CD4-positive, alpha-beta T cell treated with Interleukin-1 beta for 1 hour (primary cell): ENCODE data around the gene NT5C1A.
A peak's percentile ranks its signal among the peaks of the same experiment; 100 is the strongest.

Experiments
- DNase-seq, 2 donors: peaks; one replicate each; pipeline ENCODE4 v3.0.0-alpha.2; 2020 to 2022

Gene NT5C1A

DNA sequence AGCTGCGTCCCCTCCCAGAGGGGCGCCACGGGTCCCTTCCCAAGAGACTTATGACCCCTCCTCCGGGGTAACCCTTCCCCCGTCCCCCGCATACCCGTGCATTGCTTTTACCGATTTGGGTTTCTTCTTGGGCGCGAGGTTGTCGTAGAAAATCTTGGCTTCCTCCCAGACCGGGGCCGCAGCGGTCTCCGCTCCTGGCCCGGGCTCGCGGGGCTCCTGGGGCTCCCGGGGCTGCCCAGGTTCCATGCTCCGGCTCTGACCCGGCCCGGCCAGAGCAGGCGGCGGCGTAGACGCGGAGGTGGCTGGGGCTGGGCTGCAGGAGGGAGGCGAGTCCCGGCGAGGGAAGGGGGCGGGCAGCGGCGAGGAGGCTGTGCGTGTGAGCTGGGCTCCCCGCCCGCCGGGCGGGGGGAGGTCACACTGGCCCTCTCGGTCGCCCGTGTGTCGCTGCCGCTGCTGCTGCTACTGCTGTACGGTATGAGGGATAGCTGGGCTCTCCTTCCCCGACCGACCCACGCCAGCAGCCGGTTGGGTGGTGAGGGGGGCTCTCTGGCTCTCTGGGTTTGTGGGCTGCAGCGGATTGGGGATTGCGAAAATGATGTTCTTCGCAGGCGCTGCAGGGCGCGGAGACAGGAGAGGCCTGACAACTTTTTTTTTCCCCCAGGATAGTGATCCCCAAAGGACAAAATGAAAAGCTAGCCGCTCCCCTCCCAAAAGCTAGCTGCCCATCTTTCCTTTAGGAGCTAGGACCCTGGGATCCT lies at the start of gene NT5C1A:
Gene NT5C1A (minus strand): TSS at position 315 of the 758 bp plus-strand sequence. CDS start 69 bp downstream, at position 246.
- DNase-seq, result no peak

DNA sequence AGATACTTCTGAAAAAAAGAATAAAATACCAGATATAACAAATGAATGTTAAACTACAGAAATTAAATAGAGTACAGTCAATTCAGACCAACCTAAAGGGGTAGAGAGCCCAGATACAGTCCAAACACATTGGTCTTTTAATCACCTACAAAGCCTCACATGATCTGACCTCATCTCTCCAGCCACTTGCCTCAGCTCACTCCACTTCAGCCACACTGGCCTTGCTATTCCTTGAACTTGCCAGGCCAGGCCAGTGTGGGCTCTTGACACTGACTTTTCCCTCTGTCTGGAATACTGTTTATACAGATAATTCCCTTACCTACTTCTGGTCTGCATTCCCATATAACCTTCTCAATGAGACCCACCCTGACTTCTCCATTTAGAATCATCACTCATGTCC lies 49.8 kb upstream of the NT5C1A start:
- DNase-seq, result no peak

DNA sequence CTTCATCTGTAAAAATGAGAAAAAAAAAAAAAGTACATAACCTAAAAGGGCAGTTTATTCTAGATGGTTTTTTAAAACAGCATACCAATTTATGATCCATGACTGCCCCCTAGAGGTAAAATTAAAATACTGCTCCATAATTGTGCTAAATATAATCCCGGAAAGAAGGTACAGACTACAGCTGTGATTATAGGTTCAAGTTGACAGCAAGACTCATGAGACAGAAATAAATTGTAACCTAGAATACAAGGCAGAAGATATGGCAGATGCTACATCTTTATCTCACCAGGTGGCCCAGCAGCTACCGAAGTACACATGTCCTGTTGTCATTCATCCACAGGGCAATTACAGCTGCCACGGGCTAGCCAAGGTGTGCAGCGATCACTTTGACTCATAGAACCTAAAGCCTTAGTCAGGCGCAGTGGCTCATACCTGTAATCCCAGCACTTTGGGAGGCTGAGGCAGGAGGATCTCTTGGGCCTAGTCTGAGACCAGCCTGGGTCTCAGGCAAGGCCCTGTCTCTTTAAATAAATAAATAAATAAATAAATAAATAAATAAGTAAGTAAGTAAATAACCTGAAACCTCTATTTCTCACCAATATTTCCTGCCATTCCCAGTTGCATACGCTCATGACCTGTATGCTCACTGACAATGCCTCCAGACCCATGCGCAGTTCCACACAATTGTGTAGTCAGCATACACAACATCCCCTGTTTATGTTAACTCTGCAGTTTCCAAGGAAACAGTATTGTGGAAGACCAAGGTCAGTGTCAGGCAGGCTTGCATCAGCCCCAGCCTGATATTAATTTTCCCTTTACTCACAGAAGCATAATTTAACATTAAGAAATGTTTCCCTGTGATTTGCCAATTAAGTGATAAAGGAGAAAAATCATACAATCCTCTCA lies 48.4 kb upstream of the NT5C1A start:
- peak in 1 of 2 donors; percentile 80 for DNase-seq

DNA sequence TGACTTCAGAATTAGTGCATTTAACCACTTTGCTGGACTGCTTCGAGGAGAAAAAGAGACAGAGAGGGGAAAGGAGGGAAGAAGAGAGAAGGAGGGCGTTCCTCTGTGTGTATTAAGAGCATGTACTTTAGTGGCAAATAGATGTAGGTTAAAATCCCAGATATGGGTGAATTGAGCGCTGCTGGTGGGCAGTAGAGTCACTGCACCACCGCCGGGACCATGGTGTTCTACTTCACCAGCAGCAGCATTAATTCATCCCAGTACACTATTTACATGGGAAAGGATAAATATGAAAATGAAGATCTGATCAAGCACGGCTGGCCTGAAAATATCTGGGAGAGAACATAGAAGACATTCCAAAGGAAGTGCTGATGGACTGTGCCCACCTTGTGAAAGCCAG lies 45.9 kb upstream of the NT5C1A start:
- no peak for DNase-seq

DNA sequence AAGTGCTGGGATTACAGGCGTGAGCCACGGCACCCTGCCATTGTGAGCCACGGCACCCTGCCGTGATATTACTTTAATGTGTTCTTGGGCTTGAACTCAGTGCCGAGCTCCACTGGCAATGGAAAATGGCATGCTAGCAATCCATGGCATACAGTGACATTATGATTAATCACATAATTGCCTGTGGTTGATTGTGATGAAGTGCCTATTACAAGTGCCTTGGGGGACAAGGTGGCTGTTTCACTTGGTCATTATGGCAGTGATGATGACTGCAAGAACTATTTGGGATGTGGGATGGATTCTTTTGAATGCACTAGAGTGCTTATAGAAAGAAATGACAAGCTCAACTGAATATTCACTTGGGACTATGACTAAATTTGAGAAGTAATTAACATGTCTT lies 41.6 kb upstream of the NT5C1A start:
- no peak for DNase-seq

DNA sequence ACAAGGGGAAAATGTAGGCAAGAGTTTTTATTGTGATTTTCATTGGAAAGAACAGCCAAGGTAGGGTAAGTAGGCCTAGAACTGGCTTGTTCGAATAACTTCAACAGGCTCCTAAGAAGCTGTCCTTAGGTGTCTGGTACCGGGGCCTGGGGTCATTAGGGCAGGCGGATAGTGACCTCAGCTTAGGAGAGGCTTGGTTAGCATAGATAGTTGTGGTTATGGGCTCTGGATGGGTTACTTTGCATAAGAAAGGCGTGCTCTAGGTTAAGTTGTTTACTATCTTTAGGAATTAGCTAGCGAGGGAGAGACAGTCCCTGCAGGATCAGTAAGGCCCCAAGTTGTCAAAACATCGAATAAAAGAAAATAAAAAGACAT lies 40.0 kb upstream of the NT5C1A start:
- no peak for DNase-seq

DNA sequence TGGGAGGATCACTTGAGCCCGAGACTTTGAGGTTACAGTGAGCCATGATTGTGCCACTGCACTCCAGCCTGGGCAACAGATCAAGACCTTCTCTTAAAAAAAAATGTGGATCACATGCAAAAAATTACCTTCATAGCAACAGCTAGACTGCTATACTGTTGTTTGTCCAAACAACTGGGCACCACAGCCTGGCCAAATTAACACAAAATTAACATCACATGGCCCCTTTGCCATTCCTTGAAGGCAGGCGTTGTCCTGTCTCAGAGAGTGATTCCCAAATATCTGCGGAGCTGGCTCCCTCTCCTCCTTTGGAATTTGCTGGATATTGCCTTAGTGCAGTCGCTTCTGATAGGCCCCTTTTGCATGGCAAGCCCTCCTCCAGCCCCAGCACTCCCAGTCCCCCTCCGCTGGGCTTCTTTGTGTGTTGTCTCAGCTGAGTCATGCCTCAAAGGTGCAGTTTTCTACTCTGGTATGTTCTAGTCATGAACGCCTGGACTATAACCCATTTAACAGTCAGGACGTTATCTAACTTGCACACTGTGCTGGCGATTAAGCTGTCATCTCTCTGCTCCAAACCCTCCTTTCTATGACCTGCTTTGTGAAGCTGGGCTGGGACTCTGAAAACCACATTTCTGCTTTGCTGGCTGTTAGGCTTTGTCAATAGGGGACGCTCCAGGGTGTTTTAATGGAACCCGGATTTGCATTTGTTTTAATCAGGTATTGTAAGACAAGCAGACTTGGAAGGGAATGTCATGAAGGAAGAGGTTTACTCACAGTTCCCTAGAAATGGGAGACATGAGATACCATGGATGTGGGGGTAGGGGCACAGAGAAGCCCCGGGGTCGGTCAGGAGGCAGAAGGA lies 39.4 kb upstream of the NT5C1A start:
- DNase-seq, result no peak

DNA sequence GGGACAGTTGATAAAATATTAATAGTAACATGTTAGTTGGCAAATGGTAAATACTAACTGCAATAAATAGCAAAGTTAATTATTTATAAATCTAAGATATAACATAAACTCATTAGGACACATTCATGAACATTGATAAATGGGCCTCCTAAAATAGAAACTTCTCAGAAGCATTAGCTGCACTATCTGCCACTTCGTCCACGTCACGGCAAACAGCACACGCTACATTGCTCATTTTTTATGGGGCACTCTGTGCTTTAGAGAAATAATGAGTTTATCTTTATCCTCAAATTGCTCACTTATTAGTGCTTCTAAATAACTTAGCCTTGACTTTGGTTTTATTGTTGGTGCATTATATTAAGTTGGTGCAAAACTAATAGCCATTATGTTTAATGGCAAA lies 35.6 kb upstream of the NT5C1A start:
- DNase-seq, result no peak

DNA sequence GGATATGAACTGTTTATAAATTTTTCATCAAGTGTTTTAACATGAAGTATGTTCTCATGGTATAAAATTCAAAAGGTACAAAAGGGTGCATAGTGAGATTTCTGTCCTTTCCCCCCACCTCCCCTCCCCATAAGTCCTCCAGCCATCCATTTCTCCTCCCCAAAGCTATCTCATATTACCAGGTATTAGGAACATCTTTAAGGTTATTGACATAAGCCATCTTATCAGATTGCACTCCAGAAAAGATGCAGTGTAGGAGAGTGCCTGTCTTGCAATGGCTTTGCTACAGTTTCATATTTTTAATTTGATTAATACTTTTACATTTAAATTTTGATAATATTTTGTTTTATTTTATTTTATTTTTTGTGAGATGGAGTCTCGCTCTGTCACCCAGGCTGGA lies 32.9 kb upstream of the NT5C1A start:
- no peak for DNase-seq

DNA sequence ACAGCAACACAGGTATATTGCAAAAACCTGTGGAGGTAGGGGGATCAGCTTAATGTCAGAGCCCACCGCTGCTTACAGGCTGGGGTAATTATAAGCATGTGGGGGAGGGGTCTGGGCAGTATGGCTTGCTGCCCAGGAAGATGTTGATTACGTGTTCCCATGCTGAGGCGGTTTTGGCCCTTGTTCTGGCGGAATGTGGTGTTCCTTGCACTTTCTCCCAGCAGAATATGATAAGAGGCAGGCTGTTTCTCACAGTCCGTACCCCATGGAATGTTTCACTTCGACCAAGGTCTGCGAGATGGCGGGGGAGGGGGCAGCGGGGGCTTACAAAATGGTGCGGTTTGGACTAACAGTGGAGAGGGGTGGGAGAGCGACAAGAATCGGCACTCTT lies 29.1 kb upstream of the NT5C1A start:
- no peak for DNase-seq

DNA sequence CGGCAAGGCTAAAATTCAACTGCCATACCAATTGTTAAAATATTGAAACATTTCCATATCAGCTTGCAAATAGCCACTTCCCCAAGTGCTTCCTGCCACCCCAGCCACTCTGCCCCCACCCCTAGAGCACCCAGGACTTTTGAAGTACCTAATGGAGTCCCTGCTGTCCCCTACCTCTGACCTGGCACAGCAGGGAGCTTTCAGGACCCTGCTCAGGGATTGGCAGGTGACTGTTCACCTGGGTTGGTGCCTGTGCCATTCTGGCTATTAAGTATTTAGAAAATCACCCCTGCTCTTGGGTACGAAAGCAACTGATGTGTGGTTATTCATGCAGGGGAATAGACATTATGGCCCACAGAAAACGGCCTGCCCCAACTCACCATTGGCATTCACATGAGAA lies 28.4 kb upstream of the NT5C1A start:
- DNase-seq, result no peak

DNA sequence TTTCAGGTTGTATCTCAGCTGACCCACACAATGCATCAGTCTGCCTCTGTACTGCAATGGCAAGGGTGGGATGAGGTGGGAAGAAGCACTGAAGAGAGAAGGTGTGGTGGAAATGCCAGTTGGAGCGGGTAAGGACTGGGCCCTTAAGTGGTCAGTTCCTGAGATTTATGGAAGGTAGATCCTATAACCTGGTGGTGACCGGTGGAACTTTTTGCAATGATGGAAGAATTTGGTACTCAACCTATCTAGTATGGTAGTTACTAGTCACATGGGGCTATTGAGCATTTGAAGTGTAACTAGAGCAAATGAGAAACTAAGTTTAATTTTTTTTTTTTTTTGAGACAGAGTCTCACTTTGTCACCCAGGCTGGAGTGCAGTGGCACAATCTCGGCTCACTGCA lies 27.5 kb upstream of the NT5C1A start:
- no peak for DNase-seq

DNA sequence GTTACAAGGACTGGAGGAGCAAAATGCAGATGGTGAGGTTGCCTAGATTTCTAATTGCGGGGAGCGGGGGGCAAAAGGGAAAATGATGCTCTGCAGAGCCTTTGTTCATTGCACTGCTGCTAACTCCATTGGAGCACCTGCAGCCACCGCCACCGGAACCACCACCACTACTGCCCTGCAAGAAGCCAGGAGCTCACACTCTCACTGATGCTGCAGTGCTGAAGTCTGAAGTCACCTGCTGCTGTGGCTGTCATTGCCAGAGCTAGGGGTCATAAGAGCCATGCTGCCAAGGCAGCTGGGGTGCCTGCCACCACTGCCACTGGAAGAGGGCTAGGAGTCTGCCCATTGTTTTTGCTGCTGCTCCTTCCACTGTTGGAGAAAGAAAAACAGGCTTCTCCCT lies 26.7 kb upstream of the NT5C1A start:
- DNase-seq, result no peak

DNA sequence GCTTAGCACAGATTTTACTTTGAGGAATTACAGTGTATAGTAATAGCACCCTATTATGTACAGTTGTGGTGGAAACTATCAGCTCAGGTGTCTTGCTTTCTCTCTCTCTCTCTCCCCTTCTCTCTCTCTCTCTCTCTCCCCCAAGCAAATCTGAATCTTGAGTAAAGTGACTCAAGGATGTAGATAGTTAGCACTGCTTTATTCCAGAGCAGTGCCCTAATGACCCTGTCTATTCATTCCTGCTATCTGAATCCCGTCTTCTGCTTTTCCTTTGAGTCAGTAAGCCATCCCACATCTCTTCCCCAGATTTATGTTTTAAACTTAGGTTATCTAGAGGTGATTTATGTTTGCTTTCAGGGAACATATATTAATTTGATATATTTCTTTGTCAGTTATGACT lies 24.5 kb upstream of the NT5C1A start:
- no peak for DNase-seq

DNA sequence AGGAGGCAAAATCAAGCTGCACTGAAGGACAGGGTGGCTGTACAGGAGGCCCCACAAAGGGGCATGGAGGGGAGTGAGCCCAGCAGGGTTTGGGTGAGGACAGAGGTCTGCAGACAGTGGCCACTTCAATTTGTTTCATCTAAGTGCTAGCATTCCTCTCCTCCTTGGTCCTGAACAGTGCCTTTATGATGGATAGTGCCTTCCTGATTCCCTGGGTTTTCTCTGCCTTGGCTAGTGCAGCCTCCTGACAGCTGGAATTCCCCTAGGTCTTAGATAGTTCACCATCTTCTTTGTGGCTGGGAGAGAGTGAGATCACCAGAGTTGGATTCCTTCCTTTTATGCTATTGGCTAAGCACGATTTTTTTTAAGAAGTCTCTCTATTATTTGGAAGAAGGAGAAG lies 23.1 kb upstream of the NT5C1A start:
- DNase-seq, result no peak

DNA sequence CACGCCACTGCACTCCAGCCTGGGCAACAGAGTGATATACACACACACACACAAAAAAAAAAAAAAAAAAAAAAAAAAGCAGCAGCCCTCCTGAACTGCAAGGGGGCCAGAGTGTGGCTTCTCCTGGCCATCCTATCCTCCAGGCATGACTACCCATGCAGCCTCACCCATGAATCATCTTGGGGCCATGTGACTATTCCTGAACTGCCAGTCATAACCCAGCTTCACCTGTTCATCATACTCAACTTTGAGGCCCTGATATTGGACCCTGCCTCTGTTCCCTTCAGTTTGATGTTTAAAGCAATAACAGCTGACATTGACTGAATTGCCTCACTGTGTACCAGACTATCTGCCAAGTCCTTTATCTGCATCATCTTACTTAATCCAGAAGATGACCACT lies 22.1 kb upstream of the NT5C1A start:
- DNase-seq, result no peak

DNA sequence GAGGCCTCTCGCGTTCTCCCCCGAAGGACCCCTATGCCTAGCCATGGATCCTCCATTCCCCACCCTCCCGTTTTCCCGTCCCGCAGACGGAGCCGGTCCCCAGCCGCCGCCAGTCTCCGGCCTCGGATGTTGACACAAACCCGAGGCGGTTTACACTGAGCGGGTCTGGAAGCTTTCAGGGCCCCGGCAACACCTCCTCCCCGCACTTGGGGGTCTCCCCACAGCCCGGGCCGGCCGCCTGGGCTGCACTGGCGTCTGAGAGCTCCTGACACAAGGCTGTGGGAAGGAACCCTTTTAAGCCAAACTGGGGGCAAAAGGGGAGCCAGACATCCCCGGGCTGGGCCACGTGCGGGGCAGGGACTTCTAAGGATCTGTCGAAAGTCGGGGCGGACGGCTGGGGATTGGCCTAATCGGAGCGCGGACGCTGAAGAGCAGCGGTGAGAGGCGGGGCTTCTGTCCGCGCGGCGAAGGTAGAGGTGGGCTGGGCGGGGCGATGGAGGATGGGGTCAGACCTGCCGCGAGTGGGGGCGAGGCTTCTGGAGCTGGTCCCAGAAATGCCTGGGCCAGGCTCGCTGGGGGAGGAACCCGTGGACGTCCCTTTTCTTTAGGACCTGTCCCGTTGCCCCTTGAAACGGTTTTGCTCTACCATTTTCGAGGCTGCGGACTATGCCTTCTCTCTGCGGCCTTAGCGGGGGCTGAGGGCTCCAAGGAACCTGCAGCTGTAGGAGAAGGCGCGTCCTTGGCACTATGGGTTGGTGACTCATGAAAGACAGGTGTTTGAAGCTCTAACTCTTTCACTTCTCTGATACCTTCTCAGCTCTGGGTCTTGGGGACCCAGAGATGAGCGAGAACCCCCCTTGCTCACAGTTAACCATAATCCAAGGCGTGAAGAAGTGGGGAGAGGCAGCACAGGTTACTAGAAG lies 20.5 kb upstream of the NT5C1A start:
- DNase-seq, result peak; percentile 35 to 52

DNA sequence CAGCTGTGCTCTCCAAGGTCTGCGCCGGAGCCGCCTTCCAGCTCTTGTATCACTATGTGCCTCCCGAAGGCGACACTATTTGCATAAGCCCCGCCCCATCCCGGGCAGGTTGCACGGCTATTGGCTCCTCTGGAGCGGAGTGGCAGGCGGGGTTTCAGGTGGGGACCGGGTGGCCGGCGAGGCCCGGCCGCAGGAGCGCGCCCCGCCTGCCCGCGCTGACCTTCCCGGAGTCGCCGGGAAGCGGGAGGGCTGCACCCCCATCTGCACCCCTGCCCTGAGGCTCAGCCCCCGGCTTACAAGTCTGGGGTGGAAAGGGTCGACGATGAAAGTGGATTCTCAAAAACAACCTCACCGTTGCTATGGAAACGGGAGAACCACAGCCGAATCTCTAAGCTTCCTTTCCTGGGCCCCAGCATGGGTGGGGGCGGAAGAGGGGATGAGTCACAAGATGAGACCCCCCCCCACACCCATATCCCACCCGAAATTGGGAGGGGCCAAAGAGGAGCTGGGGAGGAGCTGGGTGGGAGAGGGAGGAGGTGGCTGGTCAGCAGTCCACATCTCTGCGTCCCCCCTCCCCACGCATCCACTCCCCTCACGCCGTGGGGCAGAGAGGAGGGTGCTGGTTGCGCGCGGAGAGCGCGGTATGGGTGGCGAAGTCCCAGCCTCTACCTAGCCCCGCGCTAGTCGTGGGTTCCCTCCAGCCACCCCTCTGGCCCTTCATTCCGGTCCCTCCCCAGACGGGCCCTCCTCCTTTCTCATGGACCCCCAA lies 19.7 kb upstream of the NT5C1A start, which contains the start of gene HPCAL4:
Gene HPCAL4 (minus strand): TSS at position 51 of the 769 bp plus-strand sequence. CDS start 6,830 bp downstream, outside the sequence.
- DNase-seq, result peak; percentile 92 to 94

DNA sequence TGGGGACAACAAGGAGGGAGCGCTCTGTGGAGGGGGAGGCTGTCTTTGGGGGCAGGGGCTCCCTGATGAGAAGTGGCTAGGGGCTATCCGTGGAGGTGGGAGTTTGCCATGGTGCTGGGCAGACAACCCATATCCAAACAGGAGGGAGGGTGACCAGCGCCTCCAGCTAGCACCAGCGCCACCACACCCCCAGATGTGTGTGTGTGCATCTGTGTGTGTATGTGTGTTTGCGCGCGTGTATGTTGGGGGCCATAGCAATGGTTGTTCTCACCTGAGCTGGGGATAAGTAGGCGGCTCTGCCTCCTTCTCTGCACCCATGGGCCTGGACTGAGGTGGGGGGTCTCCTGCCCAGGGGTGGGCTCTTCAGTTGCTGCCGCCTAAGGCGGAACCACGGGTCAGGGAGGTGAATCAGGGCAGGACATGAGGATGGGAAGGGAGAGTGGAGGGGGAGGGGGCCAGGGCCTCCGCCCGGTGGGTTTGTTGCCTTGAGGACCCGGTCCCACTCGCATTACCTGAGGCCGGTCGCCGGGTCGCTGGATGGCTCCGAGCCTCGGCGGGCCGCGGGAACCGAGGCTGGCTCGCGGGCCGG lies 19.0 kb upstream of the NT5C1A start:
- peak in 1 of 2 donors; percentile 7 for DNase-seq

DNA sequence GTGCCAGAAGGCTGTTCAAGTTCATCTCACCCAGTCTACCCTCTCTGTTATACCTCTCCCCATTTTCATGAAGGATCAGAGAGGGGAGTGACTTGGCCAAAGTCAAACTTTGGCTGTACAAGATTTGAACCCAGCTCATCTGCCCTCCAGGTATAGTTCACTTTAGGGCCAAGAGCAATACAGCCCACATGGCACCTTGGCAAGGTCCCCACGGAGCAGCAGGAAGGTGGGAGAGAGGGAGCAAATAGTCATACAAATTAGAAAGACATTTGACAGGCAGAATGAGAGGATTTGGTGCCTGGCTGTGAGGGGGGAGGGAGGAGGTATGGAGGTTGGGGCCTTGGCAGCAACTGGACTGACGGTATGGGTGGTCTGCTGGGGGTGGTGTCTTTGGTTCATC lies 18.3 kb upstream of the NT5C1A start:
- no peak for DNase-seq

DNA sequence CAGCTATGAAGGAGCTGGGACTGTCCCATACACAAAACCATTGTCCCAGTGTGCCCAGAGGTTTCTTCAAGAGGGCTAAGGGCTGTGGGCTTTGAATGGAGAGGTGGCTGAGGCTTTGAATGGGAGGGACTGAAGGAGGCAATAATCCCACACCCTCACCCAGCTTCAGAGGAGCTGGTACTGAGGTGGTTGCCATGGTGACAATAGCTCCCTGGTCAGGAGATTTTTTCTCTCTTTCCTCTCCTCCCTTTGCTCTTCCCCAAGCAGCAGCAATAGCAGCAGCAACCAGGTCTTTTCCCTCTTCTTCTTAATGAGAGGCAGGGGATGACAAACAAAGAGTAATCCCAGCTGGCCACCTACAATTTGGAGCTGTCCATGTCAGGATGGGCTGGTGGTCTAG lies 17.7 kb upstream of the NT5C1A start:
- no peak for DNase-seq
